HG03457 (cell line): Measurements from ENCODE around the gene COG1.

Experiments used
- ATAC-seq: cut with Tn5 transposase; IDR thresholded peaks from one replicate; pipeline ENCODE4 v1.9.1; 2021; ENCODE audit warnings: moderate number of reproducible peaks; ENCODE audit not compliant: unreplicated experiment

The COG1 gene

DNA sequence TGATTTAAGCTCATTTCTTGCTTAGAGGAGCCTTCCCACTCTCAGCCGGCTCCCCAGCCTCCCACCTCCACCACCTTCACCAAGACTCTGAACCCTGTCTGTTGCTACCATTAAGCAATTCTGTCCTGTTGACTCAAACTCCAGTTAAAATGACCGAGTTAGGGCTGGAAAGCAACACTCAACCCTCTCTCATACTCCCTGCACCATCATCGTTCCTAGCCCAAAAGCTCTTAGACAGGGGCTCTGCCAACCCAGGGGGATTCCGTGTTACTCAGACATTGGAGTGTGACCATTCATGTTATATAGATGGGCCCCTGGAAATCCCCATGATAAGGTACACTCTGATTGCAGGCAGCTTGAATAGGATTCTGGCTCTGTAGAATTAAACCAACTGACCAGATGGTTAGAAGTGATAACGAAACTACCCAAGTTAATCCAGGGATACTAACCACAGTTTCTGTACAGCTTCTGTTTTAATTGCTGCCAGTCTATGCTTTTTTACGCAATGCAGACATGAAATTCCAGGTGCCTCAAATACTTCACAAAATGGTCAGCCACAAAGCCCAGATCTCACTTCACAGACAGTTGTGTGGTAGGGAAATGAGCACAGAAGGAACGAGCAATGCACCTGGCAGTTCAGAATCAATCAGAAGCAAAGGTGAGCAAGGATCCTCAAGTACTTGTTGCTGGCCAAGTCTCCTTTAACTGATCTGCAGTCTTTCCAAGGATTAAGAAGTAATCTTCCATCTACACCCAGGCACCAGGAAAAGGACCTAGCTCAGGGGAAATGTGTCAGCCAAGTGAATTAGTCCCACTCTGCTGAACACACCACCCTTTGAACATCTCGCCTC is 25.9 kb upstream of the COG1 start:
- peak; percentile 57 for ATAC-seq

- ATAC-seq, result no peak
Observed at GRCh38 chr17:73168667-73169066, 24.2 kb upstream of the COG1 start.

DNA sequence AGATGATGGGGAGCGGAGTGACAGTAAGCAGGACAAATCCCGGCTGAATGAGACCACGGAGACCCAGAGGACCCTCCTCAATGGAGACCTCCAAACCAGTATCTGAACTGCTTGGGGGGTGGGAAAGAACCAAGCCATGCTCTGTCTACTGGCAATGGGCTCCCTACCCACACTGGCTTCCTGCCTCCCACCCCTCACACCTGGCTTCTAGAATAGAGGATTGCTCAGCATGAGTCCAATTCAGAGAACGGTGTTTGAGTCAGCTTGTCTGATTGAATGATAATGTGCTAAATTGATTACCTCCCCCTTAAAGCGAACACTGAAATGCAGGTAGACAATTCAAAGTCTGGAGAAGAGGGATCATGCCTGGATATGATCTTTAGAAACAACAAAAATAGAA is 22.5 kb upstream of the COG1 start:
- ATAC-seq, result no peak

DNA sequence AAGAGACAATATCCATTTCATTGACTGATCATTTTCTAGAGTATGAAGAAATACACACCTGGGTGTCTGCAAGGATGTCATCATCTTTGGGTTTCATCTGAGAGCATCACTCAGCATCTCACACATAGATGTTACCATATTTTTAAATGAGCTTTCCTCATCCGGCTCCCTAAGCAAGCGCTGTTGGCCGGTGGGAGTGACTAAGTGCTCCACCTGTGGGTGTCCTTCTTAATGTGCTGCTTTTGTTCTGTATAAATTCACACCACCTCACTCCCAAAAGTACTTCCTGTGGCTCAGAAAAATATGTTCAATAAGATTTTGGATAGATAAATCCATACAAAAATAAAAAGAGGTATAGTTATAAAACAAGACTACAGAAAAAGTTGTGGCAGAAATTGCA is 20.6 kb upstream of the COG1 start:
- no peak for ATAC-seq

DNA sequence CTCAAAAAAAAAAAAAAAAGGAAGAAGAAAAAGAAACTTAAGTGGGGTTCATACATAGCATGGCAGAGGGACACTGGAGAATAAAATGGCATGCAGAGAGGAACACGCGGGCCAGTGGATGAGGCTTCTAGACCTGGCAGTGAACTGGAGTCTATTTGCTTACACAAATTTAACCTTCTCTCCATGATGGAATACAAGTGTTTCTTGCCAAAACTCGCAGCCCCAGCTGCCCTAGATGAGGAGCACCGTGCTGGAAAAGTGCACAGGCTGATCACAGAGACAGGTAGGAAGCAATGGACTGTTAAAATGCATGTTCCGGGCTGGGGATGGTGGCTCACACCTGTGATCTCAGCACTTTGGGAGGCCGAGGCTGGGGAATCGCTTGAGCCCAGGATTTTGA is 18.7 kb upstream of the COG1 start:
- ATAC-seq, result no peak

GRCh38 chr17:73175962-73176565 is 16.8 kb upstream of the COG1 start:
- ATAC-seq, result no peak

DNA sequence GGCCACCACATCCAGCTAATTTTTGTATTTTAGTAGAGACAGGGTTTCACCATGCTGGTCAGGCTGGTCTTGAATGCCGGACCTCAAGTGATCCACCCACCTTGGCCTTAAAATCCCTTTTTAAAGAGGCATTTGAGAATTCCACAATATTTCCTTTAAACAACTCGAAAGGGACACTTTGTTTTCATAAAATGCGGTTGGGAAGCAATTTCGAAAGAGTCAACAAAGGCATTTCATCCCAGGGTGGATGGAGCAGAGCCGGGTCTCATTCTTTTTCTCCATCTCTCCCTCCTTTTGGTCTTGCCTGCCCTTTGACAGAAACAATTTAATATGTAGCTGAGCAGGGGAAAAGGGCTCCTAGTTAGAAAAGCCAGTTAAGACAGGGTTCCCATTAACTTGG is 13.5 kb upstream of the COG1 start:
- no peak for ATAC-seq

DNA sequence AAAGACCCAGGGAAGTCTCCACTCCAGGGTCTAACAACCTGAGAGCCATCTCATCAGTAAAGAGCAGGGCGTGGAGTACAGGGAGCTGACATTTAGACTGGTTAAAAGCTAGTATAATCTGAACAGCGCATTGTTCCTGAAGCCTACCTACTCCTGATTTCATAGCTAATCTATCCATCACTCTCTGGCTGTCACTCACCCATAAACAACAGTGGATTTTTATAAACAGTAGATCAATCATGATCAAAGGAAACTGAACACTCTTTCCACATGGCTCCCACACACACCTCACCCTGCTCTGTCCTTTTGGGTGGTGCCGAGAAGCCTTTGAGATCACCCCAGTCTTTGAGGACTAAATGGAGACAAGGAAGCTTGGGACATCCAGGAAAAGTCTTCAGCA is 13.0 kb upstream of the COG1 start:
- ATAC-seq, result no peak

GRCh38 chr17:73182616-73183310 is 10.1 kb upstream of the COG1 start:
- ATAC-seq, result no peak

DNA sequence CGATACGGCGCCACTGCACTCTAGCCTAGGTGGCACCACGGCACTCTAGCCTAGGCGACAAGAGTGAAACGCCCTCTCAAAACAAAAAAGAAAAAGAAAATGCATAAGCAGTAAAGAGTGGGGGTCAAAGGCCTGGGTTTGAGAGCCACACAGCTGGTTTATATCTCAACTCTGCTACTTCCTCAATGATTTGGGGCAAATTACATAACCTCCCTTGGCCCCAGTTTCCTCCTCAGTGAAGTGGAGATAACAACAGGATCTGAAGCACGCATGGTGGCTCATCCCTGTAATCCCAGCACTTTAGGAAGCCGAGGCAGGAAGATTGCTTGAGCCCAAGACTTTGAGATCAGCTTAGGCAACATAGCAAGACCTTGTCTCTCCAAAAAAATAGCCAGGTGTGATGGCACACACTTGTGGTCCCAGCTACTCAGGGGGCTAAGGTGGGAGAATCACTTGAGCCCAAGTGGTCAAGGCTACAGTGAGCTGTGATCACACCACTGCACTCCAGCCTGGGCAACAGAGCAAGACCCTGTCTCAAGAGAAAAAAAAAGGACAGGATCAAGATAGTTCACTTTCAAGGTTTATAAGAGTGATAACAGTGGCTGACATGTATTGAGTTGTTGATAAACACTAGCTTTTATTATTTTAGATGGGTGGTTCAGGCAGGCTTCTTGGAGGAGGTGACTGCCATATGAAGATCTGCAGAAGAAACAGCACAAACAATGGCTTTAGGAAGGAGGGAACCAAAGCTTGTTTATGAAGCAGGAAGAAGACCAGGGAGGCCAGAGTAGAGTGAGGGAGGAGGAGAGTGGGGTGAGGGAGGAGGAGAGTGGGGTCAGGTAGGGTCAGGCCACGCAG is 8.5 kb upstream of the COG1 start:
- ATAC-seq, result no peak

DNA sequence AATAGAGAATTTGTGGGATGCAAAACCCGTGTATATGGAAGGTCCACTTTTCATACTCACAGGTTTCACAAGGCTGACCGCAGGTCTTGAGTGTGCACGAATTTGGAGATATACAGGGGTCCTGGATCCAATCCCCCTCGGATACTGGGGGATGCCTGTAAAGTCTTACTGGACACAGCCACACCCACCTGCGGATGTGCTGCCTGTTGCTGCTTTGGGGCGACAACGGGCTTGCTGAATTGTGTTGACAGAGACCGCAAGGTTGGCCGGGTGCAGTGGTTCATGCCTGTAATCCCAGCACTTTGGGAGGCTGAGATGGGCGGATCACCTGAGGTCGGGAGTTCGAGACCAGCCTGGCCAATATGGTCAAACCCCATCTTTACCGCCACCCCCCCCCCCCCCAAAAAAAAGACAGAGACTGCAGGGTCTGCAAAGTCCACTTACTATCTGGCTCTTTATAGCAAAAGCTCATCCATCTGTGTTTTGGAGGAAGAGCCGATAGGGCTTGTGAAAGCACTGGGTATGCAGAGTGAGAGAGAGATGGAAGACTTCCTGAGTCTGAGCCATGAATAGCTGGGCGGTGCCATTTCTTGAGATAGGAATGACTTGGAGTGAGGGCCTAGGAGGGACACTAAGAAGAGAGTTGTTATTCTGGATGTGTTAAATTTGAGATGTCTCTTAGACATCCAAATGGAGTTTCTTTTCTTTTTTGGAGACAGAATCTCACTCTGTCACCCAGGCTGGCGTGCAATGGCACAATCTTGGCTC is 6.4 kb upstream of the COG1 start:
- no peak for ATAC-seq

DNA sequence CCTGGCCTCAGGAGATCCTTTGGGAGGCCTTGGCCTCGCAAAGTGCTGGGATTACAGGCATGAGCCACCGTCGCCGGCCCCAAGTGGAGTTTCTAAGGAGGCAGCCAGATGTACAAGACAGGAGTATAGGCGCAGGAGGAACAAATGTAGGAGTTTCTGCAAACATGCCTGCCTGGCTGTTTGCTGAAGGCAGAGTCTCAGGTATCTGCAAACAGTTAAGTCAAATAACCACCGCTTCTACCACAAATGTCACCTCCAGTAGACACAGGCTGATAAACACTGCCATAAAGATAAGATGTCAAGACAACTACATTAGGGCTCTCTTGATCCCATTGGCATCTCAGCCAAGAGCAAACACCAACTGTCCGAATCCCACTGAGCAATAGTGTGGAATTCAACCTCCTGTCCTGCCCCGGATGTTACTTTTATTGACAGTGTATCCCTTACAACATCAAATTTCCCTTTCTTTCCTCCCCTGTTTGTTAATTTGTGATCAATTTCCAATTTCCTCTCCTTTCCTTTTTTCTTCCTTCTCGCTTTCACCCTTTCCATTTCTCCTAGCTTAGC is 5.6 kb upstream of the COG1 start:
- ATAC-seq, result no peak

GRCh38 chr17:73188011-73188410 is 4.8 kb upstream of the COG1 start:
- ATAC-seq, result no peak

DNA sequence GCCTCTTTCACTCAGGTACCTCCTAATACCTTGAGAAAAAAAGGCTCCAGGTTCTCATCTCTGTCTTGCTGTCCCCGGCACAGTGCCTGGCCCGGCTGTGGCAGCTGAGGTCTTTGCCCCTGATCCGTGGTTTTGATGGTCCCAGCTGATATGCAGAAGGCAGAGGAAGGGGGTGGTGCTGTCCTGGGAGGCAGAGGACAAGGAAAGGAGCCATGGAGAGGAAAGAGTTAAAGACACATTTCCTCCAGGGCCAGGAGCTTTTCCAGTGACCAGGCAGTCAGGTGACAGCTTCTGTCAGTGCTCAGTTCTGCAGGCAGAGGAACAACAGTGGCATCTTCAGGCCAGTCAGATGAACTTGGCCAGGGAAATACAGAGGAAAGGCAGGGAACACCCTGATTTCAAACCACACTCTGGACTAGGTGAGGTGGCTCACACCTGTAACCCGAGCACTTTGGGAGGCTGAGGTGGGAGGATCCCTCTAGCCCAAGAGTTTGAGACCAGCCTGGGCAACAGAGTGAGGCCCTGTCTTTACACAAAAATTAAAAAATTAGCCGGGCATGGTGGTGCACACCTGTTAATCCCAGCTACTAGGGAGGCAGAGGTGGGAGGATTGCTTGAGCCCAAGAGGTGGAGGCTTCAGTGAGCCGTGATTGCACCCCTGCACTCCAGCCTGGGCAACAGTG is 3.3 kb upstream of the COG1 start:
- ATAC-seq, result no peak

GRCh38 chr17:73191443-73192205 is 1.2 kb upstream of the COG1 start:
- no peak for ATAC-seq

DNA sequence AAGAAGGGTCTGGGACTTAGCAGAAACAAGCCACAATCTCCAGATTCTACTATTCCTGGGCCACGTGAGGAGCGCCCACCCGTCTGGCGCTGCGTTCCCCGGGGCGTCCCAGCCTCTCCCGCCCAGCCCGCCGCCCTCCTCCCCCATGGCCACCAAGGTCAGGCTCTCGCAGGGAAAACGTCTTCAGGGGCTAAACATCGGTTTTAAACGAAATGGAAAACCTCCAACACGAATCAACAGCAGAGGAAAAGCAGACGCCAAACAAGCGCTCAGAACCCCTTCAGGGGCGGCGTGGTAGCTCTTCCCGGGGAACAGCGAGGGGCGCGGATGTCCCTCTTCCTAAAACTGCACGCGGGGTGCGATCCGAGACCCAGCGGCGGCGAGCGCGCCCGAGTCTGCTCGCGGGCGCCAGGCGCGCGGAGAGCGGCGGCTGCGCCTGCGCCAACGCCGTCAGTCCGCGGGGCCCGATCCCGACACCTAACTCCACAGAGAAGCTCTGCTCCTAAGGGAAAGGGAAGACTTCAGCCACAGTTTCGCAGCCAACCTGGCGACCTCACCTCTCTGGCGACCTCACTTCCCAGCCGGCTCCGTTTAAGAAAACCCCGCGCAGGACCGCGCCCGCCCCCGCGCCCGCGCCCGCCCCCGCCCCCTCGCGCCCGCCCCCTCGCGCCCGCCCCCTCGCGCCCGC is 505 bp upstream of the COG1 start:
- ATAC-seq, result peak; percentile 53

DNA sequence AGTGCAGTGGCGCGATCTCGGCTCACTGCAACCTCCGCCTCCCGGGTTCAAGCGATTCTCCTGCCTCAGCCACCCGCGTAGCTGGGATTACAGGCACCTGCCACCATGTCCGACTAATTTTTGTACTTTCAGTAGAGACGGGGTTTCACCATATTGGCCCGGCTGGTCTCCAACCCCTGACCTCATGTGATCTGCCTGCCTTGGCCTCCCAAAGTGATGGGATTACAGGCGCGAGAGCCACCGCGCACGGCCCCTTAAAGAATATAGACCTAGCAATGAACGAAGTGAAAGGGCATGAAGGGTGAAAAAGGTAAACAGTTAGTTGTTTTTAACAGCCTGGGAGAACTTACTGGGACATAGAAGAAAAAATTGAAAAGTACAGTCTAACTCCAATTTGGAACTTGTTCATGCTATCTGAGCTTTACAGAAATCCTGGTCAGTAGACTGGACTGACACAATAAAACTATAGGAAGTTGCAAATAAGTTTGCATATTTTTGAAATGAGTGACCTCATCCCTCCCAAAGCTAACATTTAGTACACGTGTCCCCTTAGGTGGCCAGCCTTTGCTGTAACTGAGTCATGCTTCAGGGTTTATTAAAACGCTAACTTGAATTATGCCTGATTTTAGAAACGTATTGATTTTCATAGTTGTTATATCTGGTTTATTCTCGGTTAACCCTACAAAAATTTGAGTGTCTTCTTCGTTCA is 1.8 kb downstream of the COG1 start:
- ATAC-seq, result no peak

DNA sequence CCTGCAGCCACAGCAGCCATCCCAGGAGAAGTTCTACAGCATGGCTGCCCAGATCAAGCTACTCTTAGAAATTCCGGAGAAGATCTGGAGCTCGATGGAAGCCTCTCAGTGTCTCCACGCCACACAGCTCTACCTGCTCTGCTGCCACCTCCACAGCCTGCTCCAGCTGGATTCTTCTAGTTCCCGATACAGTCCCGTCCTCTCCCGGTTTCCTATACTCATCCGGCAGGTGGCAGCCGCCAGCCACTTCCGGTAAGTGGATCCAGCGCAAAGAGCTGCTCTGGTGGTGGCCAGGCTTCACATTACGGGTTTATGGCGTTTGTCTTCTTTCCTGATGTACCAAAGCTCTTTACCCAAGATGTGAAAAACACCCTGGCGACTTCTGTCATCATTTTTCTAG is 3.6 kb downstream of the COG1 start:
- ATAC-seq, result no peak
